GM21526 (cell line): ENCODE results near the gene TGFBR1.

ENCODE experiments used
- ATAC-seq: cut with Tn5 transposase; IDR thresholded peaks from one replicate; pipeline ENCODE4 v1.9.1; 2021; ENCODE audit warnings: moderate library complexity; ENCODE audit not compliant: unreplicated experiment, low FRiP score

Gene TGFBR1

GRCh38 chr9:99130069-99130468, 25.2 kb downstream of the TGFBR1 start:
- ATAC-seq, result peak; percentile 71

GRCh38 chr9:99133145-99133544, 28.2 kb downstream of the TGFBR1 start:
- ATAC-seq, result no peak

- ATAC-seq, result no peak
Observed at GRCh38 chr9:99134893-99135341, 30.0 kb downstream of the TGFBR1 start.

- ATAC-seq, result no peak
Observed at GRCh38 chr9:99135456-99135855, 30.5 kb downstream of the TGFBR1 start.

GRCh38 chr9:99137225-99137624, 32.3 kb downstream of the TGFBR1 start:
- no peak for ATAC-seq

GRCh38 chr9:99137891-99138290, 33.0 kb downstream of the TGFBR1 start:
- ATAC-seq, result no peak

GRCh38 chr9:99138424-99139284, 33.7 kb downstream of the TGFBR1 start:
- no peak for ATAC-seq

GRCh38 chr9:99139868-99140267, 35.0 kb downstream of the TGFBR1 start:
- no peak for ATAC-seq

- peak; percentile 63 for ATAC-seq
Observed at GRCh38 chr9:99140685-99141314, 35.9 kb downstream of the TGFBR1 start.

- no peak for ATAC-seq
Observed at GRCh38 chr9:99141849-99142248, 36.9 kb downstream of the TGFBR1 start.

- no peak for ATAC-seq
Observed at GRCh38 chr9:99142275-99142674, 37.4 kb downstream of the TGFBR1 start.

GRCh38 chr9:99143655-99144054, 38.7 kb downstream of the TGFBR1 start:
- no peak for ATAC-seq

GRCh38 chr9:99144966-99145365, 40.1 kb downstream of the TGFBR1 start:
- ATAC-seq, result no peak

- ATAC-seq, result no peak
Observed at GRCh38 chr9:99146574-99146973, 41.7 kb downstream of the TGFBR1 start.

- ATAC-seq, result no peak
Observed at GRCh38 chr9:99147177-99147576, 42.3 kb downstream of the TGFBR1 start.

- ATAC-seq, result no peak
Observed at GRCh38 chr9:99150451-99151171, 45.7 kb downstream of the TGFBR1 start.

- ATAC-seq, result no peak
Observed at GRCh38 chr9:99154356-99154755, 49.4 kb downstream of the TGFBR1 start.

- no peak for ATAC-seq
Observed at GRCh38 chr9:99155736-99156135, 50.8 kb downstream of the TGFBR1 start.

- no peak for ATAC-seq
Observed at GRCh38 chr9:99158629-99159028, 53.7 kb downstream of the TGFBR1 start.

GRCh38 chr9:99160173-99160572, 55.3 kb downstream of the TGFBR1 start:
- no peak for ATAC-seq

GRCh38 chr9:99162759-99163364, 57.9 kb downstream of the TGFBR1 start:
- no peak for ATAC-seq
